ENCODE data around the gene CD63.

The CD63 gene

GRCh38 chr12:55725556-55725955, 3.3 kb downstream of the CD63 start:
- TF ChIP-seq CTCF (conservative IDR thresholded peaks at IDR 0.05; ENCODE audit: low read length) (no peak), EZH2phosphoT487 (IDR thresholded peaks at IDR 0.05; ENCODE audit: borderline replicate concordance) (no peak)
- no peak overlapping the region for H3K9ac ChIP-seq (ENCODE audit: low read depth, low read length, poor library complexity, severe bottlenecking)
- H3K9me3 ChIP-seq (ENCODE audit: insufficient read depth, low read depth, low read length), result no peaks in the 10 kb centered on the region
- no peak overlapping the region for H3K4me2 ChIP-seq (ENCODE audit: low read depth, low read length, poor library complexity, severe bottlenecking)
- peaks cover 36% of the 10 kb centered on the region for H3K79me2 ChIP-seq (ENCODE audit: insufficient read depth, low read length)
- H3K4me1 ChIP-seq (ENCODE audit: insufficient read depth, low read length, poor library complexity, severe bottlenecking), result peaks cover 25% of the 10 kb centered on the region
- H3K36me3 ChIP-seq (ENCODE audit: insufficient read depth, low read length), result peaks cover 7% of the 10 kb centered on the region; the same call in 1 of the 2 replicates
- no peaks in the 10 kb centered on the region for H3K9me2 ChIP-seq (replicated peaks; ENCODE audit: low read depth, low read length)
- H3K4me3 ChIP-seq (ENCODE audit: low read length, poor library complexity, severe bottlenecking), result no peak overlapping the region
- H3F3A ChIP-seq (ENCODE audit: low read depth), result peaks cover 10% of the 10 kb centered on the region
- H4K20me1 ChIP-seq (ENCODE audit: insufficient read depth, low read length, poor library complexity, severe bottlenecking), result peaks cover 23% of the 10 kb centered on the region
- H2AFZ ChIP-seq (ENCODE audit: low read length), result no peak overlapping the region
- H3K27me3 ChIP-seq (ENCODE audit: insufficient read depth, low read length, poor library complexity, severe bottlenecking), result no peaks in the 10 kb centered on the region

GRCh38 chr12:55724940-55725309, 3.9 kb downstream of the CD63 start:
- peaks cover 3% of the 10 kb centered on the region for H3F3A ChIP-seq (ENCODE audit: low read depth)
- peaks cover 7% of the 10 kb centered on the region; the same call in 1 of the 2 replicates for H3K36me3 ChIP-seq (ENCODE audit: insufficient read depth, low read length)
- H3K4me3 ChIP-seq (ENCODE audit: low read length, poor library complexity, severe bottlenecking), result no peak overlapping the region
- no peak overlapping the region for H2AFZ ChIP-seq (ENCODE audit: low read length)
- no peaks in the 10 kb centered on the region for H3K27me3 ChIP-seq (ENCODE audit: insufficient read depth, low read length, poor library complexity, severe bottlenecking)
- H3K9me2 ChIP-seq (replicated peaks; ENCODE audit: low read depth, low read length), result no peaks in the 10 kb centered on the region
- peaks cover 23% of the 10 kb centered on the region for H4K20me1 ChIP-seq (ENCODE audit: insufficient read depth, low read length, poor library complexity, severe bottlenecking)
- TF ChIP-seq CTCF (conservative IDR thresholded peaks at IDR 0.05; ENCODE audit: low read length) (no peak), EZH2phosphoT487 (IDR thresholded peaks at IDR 0.05; ENCODE audit: borderline replicate concordance) (no peak)
- H3K9me3 ChIP-seq (ENCODE audit: insufficient read depth, low read depth, low read length), result no peaks in the 10 kb centered on the region
- H3K4me2 ChIP-seq (ENCODE audit: low read depth, low read length, poor library complexity, severe bottlenecking), result no peak overlapping the region
- peaks cover 18% of the 10 kb centered on the region for H3K4me1 ChIP-seq (ENCODE audit: insufficient read depth, low read length, poor library complexity, severe bottlenecking)
- H3K79me2 ChIP-seq (ENCODE audit: insufficient read depth, low read length), result peaks cover 36% of the 10 kb centered on the region
- no peak overlapping the region for H3K9ac ChIP-seq (ENCODE audit: low read depth, low read length, poor library complexity, severe bottlenecking)

- Histone ChIP-seq H3K9me2 (replicated peaks; ENCODE audit: low read depth, low read length) (no peaks in the 10 kb centered on the region), H3F3A (ENCODE audit: low read depth) (no peaks in the 10 kb centered on the region), H4K20me1 (ENCODE audit: insufficient read depth, low read length, poor library complexity, severe bottlenecking) (peaks cover 23% of the 10 kb centered on the region), H3K4me3 (ENCODE audit: low read length, poor library complexity, severe bottlenecking) (no peak overlapping the region), H3K36me3 (ENCODE audit: insufficient read depth, low read length) (peaks cover 7% of the 10 kb centered on the region; the same call in 1 of the 2 replicates), H3K9me3 (ENCODE audit: insufficient read depth, low read depth, low read length) (no peaks in the 10 kb centered on the region), H3K9ac (ENCODE audit: low read depth, low read length, poor library complexity, severe bottlenecking) (no peak overlapping the region), H3K4me2 (ENCODE audit: low read depth, low read length, poor library complexity, severe bottlenecking) (no peak overlapping the region), H2AFZ (ENCODE audit: low read length) (no peak overlapping the region), H3K27me3 (ENCODE audit: insufficient read depth, low read length, poor library complexity, severe bottlenecking) (no peaks in the 10 kb centered on the region), H3K4me1 (ENCODE audit: insufficient read depth, low read length, poor library complexity, severe bottlenecking) (peaks cover 18% of the 10 kb centered on the region), H3K79me2 (ENCODE audit: insufficient read depth, low read length) (peaks cover 36% of the 10 kb centered on the region)
- TF ChIP-seq CTCF (conservative IDR thresholded peaks at IDR 0.05; ENCODE audit: low read length), result peak; percentile 91
- TF ChIP-seq EZH2phosphoT487 (IDR thresholded peaks at IDR 0.05; ENCODE audit: borderline replicate concordance), result no peak
Observed at GRCh38 chr12:55724226-55724939, 4.4 kb downstream of the CD63 start.
